Measurements from ENCODE around the gene CCDC6.

The CCDC6 gene

DNA sequence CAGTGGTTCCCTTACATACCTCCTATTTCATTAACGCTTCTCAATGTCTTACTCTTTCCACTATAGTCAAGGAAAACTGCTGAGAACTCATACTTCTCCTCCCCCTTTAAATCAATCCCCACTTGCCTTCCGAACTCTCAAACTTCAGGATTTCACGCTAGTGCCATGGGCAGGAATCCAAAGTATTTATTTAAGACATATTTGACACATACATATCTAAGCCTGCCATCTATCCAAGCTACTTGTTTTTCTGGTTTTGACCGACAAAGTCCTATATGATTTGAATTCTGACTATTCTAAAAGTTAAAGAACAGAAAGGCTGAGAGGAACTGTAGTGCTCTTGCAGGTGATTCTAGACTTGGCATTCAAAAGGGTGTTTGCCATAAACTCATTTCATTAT, 51.8 kb downstream of the CCDC6 start:
- in situ Hi-C loops (cut with HindIII; ENCODE audit: low sequenced_read_pairs), result no loop called here

DNA sequence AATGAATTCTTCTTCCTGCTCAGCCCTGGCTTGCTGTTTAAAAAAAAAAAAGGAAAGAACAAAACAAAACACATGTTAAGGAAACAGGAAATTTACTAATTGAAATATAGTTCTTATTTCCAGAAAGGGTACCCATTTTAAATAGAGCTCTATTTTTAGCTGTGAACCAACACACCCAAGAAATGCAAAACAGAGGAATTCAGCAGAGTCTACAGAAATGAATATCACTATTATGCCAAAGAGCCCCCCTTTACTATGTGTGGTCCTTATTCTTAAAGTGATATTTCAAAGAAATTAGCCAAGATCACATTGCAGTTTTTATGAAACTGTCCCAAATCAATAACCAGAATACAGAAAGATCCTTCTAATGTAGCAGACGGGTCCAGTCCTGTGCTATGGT, 53.7 kb downstream of the CCDC6 start:
- in situ Hi-C loops (cut with HindIII; ENCODE audit: low sequenced_read_pairs), result no loop called here

GRCh38 chr10:59851864-59852263, 54.5 kb downstream of the CCDC6 start:
- in situ Hi-C loops (cut with HindIII; ENCODE audit: low sequenced_read_pairs), result no loop called here

DNA sequence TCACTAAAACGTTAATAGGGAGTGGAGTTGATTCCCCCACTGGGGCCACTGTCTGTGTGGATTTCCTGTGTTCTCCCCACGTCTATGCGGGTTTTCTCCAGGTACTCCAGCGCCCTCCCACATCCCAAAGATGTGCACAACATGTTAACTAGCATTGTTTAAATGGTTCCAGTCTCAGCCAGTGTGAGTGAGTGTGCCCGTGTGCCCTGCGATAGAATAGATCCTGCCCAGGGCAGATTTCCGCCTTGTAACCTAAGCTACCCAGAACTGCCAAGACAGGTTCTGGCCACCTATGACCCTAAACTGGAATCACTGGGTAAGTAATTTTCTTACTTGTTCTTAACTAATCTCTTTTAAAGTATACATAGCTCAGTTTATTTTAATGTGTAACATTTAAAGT, 58.5 kb downstream of the CCDC6 start:
- in situ Hi-C loops (cut with HindIII; ENCODE audit: low sequenced_read_pairs), result no loop called here

GRCh38 chr10:59847326-59847725, 59.0 kb downstream of the CCDC6 start:
- in situ Hi-C loops (cut with HindIII; ENCODE audit: low sequenced_read_pairs), result no loop called here

GRCh38 chr10:59844436-59844835, 61.9 kb downstream of the CCDC6 start:
- in situ Hi-C loops (cut with HindIII; ENCODE audit: low sequenced_read_pairs), result no loop called here

- in situ Hi-C loops (cut with HindIII; ENCODE audit: low sequenced_read_pairs), result no loop called here
These were observed 62.6 kb downstream of the CCDC6 start for GRCh38 chr10:59843748-59844147.

GRCh38 chr10:59839576-59839975, 66.8 kb downstream of the CCDC6 start:
- in situ Hi-C loops (cut with HindIII; ENCODE audit: low sequenced_read_pairs), result loop anchor here (10.0 kb wide), 1 partner anchor 585 kb away; no protein-coding TSS in a partner anchor

DNA sequence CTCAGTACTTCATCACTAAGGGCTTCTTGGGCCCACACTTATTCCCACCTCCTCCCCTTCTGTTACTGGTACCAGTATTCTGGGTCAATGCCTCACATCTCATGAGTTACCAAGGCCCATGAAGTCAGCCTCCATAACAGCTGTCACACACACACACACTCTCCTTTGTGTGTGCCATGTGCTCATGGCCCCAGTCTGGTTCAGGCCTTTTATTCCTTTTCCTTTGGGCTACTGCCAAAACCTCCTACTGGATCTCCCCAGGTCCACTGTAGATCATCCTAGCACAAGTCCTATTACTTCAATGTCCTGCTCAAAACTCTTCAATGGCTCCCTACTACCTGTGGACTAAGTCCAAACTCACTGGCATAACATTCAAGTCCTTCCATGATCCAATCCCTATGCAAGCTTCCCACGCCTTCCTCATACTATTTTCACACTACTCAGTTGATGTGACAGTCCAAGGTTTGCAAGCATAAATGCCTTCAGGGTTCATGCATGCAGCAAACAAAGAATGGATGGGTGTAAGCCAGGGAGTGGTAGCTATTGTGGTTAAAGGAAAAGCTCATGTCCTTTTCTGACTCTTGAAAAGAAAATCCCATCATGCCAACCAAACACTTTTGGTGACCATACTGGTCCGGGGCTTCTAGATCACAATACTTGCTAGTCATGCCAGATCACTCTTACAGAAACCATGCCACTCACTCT, 68.1 kb downstream of the CCDC6 start:
- in situ Hi-C loops (cut with HindIII; ENCODE audit: low sequenced_read_pairs), result loop anchor here (10.0 kb wide), 1 partner anchor 587 kb away; no protein-coding TSS in a partner anchor

GRCh38 chr10:59833810-59834209, 72.5 kb downstream of the CCDC6 start:
- in situ Hi-C loops (cut with HindIII; ENCODE audit: low sequenced_read_pairs), result loop anchor here (10.0 kb wide), 1 partner anchor 591 kb away; no protein-coding TSS in a partner anchor

DNA sequence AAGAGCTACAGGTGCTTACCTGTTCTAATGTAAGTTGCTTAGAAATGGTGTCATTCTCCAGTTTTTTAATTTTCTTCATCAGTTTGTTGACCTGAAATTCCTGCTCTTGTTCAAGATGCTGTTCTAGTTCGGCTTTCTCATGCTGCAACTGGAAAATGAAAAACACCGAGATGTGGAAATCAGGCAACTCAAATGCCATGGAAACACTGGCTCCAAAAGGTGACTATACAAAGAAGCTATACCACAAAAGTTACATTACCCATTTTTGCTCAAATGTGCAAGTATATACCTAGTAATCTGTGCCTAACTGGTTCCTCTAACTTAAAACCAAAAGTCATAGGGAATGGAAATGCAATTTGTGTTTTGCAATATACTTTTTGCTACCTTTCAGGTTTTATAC, 73.8 kb downstream of the CCDC6 start:
- in situ Hi-C loops (cut with HindIII; ENCODE audit: low sequenced_read_pairs), result loop anchor here (10.0 kb wide), 1 partner anchor 592 kb away; no protein-coding TSS in a partner anchor

GRCh38 chr10:59831658-59832503, 74.5 kb downstream of the CCDC6 start:
- in situ Hi-C loops (cut with HindIII; ENCODE audit: low sequenced_read_pairs), result loop anchor here (10.0 kb wide), 1 partner anchor 593 kb away; no protein-coding TSS in a partner anchor

DNA sequence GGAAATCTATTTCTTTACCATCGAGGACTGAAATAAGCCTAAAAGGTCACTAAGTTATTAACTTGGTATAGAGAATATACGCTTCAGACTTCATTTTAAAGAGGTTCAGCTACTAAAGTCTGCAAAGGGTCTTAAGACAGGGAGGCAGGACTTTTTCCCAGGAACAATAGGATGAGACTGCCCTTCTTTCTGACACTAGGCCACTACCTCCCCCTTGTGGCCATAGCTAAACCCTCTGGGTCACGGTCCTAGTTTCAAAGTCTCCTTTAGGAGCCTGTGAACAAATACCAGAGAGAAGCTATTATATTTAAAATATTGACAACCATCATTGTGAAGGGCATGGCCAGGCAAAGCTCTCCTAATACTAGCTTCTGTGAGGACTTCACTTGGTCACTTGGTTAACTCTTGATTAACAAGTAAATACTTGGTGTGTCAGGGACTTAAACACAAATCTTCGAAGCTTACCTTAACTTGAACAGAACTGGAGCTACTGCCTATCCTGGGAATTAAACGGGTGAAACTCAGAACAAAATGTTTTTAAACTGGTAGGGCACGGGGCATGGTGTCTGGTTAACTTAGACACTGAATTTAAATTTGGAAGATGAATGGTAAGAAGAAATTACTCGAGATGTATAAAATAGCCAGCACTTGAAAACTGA, 75.6 kb downstream of the CCDC6 start:
- in situ Hi-C loops (cut with HindIII; ENCODE audit: low sequenced_read_pairs), result loop anchor here (10.0 kb wide), 1 partner anchor 594 kb away; no protein-coding TSS in a partner anchor

- in situ Hi-C loops (cut with HindIII; ENCODE audit: low sequenced_read_pairs), result no loop called here
These were observed 76.8 kb downstream of the CCDC6 start for GRCh38 chr10:59829601-59830000.

DNA sequence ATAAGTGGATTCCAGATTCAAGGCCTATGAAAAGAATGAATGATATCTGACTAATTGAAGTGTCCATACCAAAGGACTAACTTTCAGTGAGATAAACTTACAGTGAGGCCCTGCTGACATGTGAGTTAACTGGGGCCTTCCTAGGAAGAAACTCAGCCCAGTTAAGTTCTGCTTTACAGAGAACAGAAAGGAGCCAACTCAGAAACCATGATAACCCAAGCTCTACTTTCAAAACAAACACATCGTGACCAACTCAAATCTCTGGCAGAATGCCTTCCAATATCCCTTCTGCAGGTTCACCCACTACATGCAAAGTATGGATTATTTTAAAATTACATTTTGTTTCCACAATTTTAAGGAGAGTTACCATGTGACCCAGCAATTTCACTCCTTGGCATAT, 77.3 kb downstream of the CCDC6 start:
- in situ Hi-C loops (cut with HindIII; ENCODE audit: low sequenced_read_pairs), result no loop called here

- in situ Hi-C loops (cut with HindIII; ENCODE audit: low sequenced_read_pairs), result no loop called here
These were observed 80.4 kb downstream of the CCDC6 start for GRCh38 chr10:59825932-59826331.

- in situ Hi-C loops (cut with HindIII; ENCODE audit: low sequenced_read_pairs), result no loop called here
These were observed 82.6 kb downstream of the CCDC6 start for GRCh38 chr10:59823751-59824150.

DNA sequence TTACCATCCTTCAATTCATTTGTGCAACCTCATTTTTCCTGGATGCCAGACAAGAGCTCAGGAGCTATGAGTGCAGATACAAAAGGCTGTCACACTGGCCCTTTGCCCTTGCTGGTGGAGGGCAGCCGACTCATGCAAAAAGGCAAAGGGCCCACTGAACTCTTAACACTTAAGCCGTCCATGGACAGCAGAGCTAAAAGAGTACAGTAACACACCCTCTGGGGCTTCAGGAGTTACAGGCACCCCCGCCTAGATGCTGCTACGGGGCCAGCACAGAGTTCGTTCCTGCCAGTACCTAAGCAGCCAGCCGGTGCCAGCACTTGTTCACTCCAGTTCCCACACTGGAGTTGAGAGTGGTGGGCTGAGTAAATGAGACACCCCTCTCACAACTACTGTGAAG, 83.2 kb downstream of the CCDC6 start:
- in situ Hi-C loops (cut with HindIII; ENCODE audit: low sequenced_read_pairs), result no loop called here

DNA sequence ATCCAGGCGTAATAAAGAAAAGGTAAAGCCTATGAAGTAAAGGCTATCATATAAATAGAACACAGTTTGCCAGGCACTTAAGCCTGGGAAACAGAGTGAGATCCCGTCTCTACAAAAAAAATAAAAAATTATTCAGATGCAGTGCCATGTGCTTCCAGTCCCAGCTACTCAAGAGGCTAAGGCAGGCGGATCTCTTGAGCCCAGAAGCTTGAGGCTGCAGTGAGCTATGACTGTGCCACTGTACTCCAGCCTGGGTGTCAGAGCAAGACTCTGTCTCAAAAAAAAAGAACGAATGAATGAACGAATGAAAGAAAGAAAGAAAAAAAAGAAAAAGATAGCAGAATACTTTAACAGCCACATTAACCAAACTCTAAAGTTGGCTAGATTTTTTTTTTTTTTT, 85.9 kb downstream of the CCDC6 start:
- in situ Hi-C loops (cut with HindIII; ENCODE audit: low sequenced_read_pairs), result no loop called here

GRCh38 chr10:59819683-59820082, 86.7 kb downstream of the CCDC6 start:
- in situ Hi-C loops (cut with HindIII; ENCODE audit: low sequenced_read_pairs), result no loop called here

- in situ Hi-C loops (cut with HindIII; ENCODE audit: low sequenced_read_pairs), result no loop called here
These were observed 87.1 kb downstream of the CCDC6 start for GRCh38 chr10:59819265-59819664.

Data from DLD1 (cell line).